HCT116 (cell line): ENCODE data around the gene GRIA1. TPM values are rescaled to one million over a fixed set of nuclear protein-coding genes. Genes with fewer than 3 reads are reported as not detected.

Experiments used
- ATAC-seq: fragments of 200-7000 bp; cut with Tn5 transposase; 2 replicates; pipeline ENCODE4 v1.9.1; 2020; ENCODE audit warnings: mild to moderate bottlenecking, moderate library complexity
- BruUV-seq: library from RNA; stranded (reverse); fragments of 400-500 nt; replicated peaks from 2 replicates; lab custom pipeline; 2021; lab: Mats Ljungman, UMichigan
- CTCF ChIA-PET: fragments of 300-600 bp; sonication (Branson Sonifier 250); formaldehyde crosslinking; loops from one replicate; lab custom pipeline; 2021; ENCODE audit warnings: antibody characterized with exemption; lab: Charles Lee
- POLR2A ChIA-PET: fragments of 300-600, 350-600 bp; sonication (Branson Sonifier 250); formaldehyde crosslinking; loops from one replicate; lab custom pipeline; 2021; ENCODE audit warnings: antibody characterized with exemption; lab: Charles Lee
- RAD21 ChIA-PET, 2 experiments: fragments of 300-600 bp; sonication (Branson Sonifier 250); formaldehyde crosslinking; loops; one replicate each; lab custom pipeline; 2023; ENCODE audit warnings: low total read pairs in 2 of 2; ENCODE audit not compliant: uncharacterized antibody in 2 of 2, unreplicated experiment in 2 of 2, low non-redundant PET in 1 of 2; lab: Charles Lee
- DNase-seq: peaks from one replicate; pipeline ENCODE4 v3.0.0-alpha.2; 2010; ENCODE audit warnings: low read depth, low spot score
- H2AFZ ChIP-seq: fragments of 200-600 bp; shearing (Covaris generic), sonication (generic); 2 replicates; pipeline ENCODE4 v1.6.1; 2017; ENCODE audit warnings: low read depth, mixed run types, mixed read lengths, antibody characterized with exemption, low read length; ENCODE audit not compliant: poor library complexity, severe bottlenecking
- H3K27ac ChIP-seq: 2 replicates; pipeline ENCODE4 v1.5.1; 2012; ENCODE audit warnings: low read depth, low read length
- H3K27me3 ChIP-seq: fragments of 200-600 bp; sonication (generic); 2 replicates; pipeline ENCODE4 v1.6.1; 2016; ENCODE audit warnings: mixed run types, low read length, mixed read lengths; ENCODE audit not compliant: insufficient read depth
- H3K36me3 ChIP-seq, 2 experiments: fragments of 200-500 bp in 1 of 2; fragments of 200-600 bp in 1 of 2; sonication (Bioruptor generic) in 1 of 2; sonication (generic) in 1 of 2; 2 replicates each; pipeline versions ENCODE4 v1.5.1 to v1.6.1; 2014 to 2016; ENCODE audit warnings: low read length in 2 of 2, inconsistent platforms in 1 of 2, mixed read lengths in 1 of 2, mixed run types in 1 of 2; ENCODE audit not compliant: insufficient read depth in 2 of 2, control insufficient read depth in 1 of 2
- H3K4me1 ChIP-seq, 2 experiments: fragments of 200-600 bp in 1 of 2; sonication (generic) in 1 of 2; 2 replicates each; pipeline versions ENCODE4 v1.5.1 to v1.6.1; 2012 to 2017; ENCODE audit warnings: low read length in 2 of 2, inconsistent platforms in 1 of 2, mild to moderate bottlenecking in 1 of 2, mixed read lengths in 1 of 2, mixed run types in 1 of 2, moderate library complexity in 1 of 2; ENCODE audit not compliant: insufficient read depth in 2 of 2, control insufficient read depth in 1 of 2
- H3K4me2 ChIP-seq: fragments of 200-600 bp; sonication (generic); 2 replicates; pipeline ENCODE4 v1.6.1; 2017; ENCODE audit warnings: mixed run types, low read length, mixed read lengths
- H3K4me3 ChIP-seq, 2 experiments: fragments of 200-600 bp in 1 of 2; sonication (generic) in 1 of 2; replicated peaks in 1 of 2; 2 replicates each; pipeline ENCODE4 v1.5.1; 2011 to 2016; ENCODE audit warnings: low read length in 2 of 2, control low read depth in 1 of 2, low read depth in 1 of 2, mild to moderate bottlenecking in 1 of 2, mixed read lengths in 1 of 2, mixed run types in 1 of 2
- H3K79me2 ChIP-seq: fragments of 200-600 bp; sonication (generic); 2 replicates; pipeline ENCODE4 v1.6.1; 2017; ENCODE audit warnings: mild to moderate bottlenecking, mixed run types, low read length, moderate library complexity, mixed read lengths; ENCODE audit not compliant: insufficient read depth
- H3K9ac ChIP-seq: fragments of 200-600 bp; sonication (generic); 2 replicates; pipeline ENCODE4 v1.6.1; 2016; ENCODE audit warnings: low read length, mixed read lengths
- H3K9me2 ChIP-seq: fragments of 200-600 bp; sonication (generic), shearing (Covaris generic); 2 replicates; pipeline ENCODE4 v1.6.1; 2017; ENCODE audit warnings: mixed run types, mild to moderate bottlenecking, moderate library complexity; ENCODE audit not compliant: insufficient read depth
- H3K9me3 ChIP-seq, 2 experiments: fragments of 200-500 bp in 1 of 2; fragments of 200-600 bp in 1 of 2; sonication (Bioruptor generic) in 1 of 2; sonication (generic) in 1 of 2; 2 replicates each; pipeline ENCODE4 v1.6.1; 2014 to 2017; ENCODE audit warnings: low read length in 2 of 2, mixed read lengths in 2 of 2, inconsistent platforms in 1 of 2, low read depth in 1 of 2, mild to moderate bottlenecking in 1 of 2, mixed run types in 1 of 2, moderate library complexity in 1 of 2; ENCODE audit not compliant: control insufficient read depth in 1 of 2, insufficient read depth in 1 of 2
- H4K20me1 ChIP-seq: fragments of 200-600 bp; sonication (generic), shearing (Covaris generic); 2 replicates; pipeline ENCODE4 v1.6.1; 2017; ENCODE audit warnings: mixed run types, mild to moderate bottlenecking, moderate library complexity; ENCODE audit not compliant: insufficient read depth
- EZH2phosphoT487 ChIP-seq: fragments of 200-600 bp; IDR thresholded peaks from 2 replicates; pipeline ENCODE4 v1.6.1; 2018; ENCODE audit warnings: antibody characterized with exemption, borderline replicate concordance
- POLR2A ChIP-seq: IDR thresholded peaks from 2 replicates; pipeline ENCODE4 v1.7.0; 2011; ENCODE audit warnings: borderline replicate concordance; ENCODE audit not compliant: insufficient read depth, insufficient read length; ENCODE audit errors: extremely low read depth
- POLR2AphosphoS5 ChIP-seq: IDR thresholded peaks from 2 replicates; pipeline ENCODE4 v1.6.1; 2011; ENCODE audit warnings: mild to moderate bottlenecking, low read depth, low read length, moderate library complexity
- REST ChIP-seq: IDR thresholded peaks from 2 replicates; pipeline ENCODE4 v1.6.1; 2012; ENCODE audit warnings: low read depth
- SIN3A ChIP-seq: IDR thresholded peaks from 2 replicates; pipeline ENCODE4 v1.6.1; 2012; ENCODE audit warnings: low read depth
- SP1 ChIP-seq: IDR thresholded peaks from 2 replicates; pipeline ENCODE4 v1.6.1; 2012; ENCODE audit warnings: low read depth
- SRF ChIP-seq: IDR thresholded peaks from 2 replicates; pipeline ENCODE4 v1.6.1; 2012; ENCODE audit warnings: low read depth
- YY1 ChIP-seq: IDR thresholded peaks from 2 replicates; pipeline ENCODE4 v1.6.1; 2011; ENCODE audit warnings: low read length, low read depth, moderate library complexity, mild to moderate bottlenecking; ENCODE audit not compliant: insufficient replicate concordance; ENCODE audit errors: extremely low read depth
- ZNF274 ChIP-seq: fragments of 200-500 bp; sonication (Bioruptor generic); IDR thresholded peaks from 2 replicates; pipeline ENCODE4 v1.6.1; 2014; ENCODE audit warnings: mild to moderate bottlenecking, low read depth, low read length, inconsistent platforms
- intact Hi-C: fragments of 100-400 bp; cut with micrococcal nuclease; formaldehyde crosslinking; loops from 2 replicates; pipeline ENCODE4 v1.10.0; 2022
- total RNA-seq: library from RNA; stranded (reverse); gene quantifications from one replicate; pipeline ENCODE4 v1.2.1, GENCODE V29; 2021; ENCODE audit not compliant: unreplicated experiment
- TF ChIP-seq, protein P1 (sequence below), 3 experiments: fragments of 200-600 bp in 1 of 3; sonication (generic) in 1 of 3; IDR thresholded peaks in 2 of 3; conservative IDR thresholded peaks in 1 of 3; 2 replicates each; pipeline ENCODE4 v1.5.1; 2012 to 2017; ENCODE audit warnings: low read depth in 2 of 3, low read length in 2 of 3, antibody characterized with exemption in 1 of 3, borderline replicate concordance in 1 of 3, control low read depth in 1 of 3, mild to moderate bottlenecking in 1 of 3, mixed read lengths in 1 of 3, mixed run types in 1 of 3, moderate library complexity in 1 of 3; ENCODE audit not compliant: insufficient read depth in 1 of 3

GRIA1 gene
- total RNA-seq, 1 experiment from 2014 or later = not detected

GRCh38 chr5:153483482-153483881, 7.0 kb upstream of the GRIA1 start:
- no peak for TF ChIP-seq REST
- TF ChIP-seq ZNF274 = no peak
- TF ChIP-seq EZH2phosphoT487 = no peak
- no peak for TF ChIP-seq YY1
- no peak for TF ChIP-seq SRF
- Histone ChIP-seq H4K20me1 (no peaks in the 10 kb centered on the region), H3K9me2 (no peaks in the 10 kb centered on the region), H3K79me2 (no peaks in the 10 kb centered on the region), H2AFZ (no peak overlapping the region), H3K27ac (no peak overlapping the region), H3K4me3 (no peak overlapping the region), H3K4me2 (no peak overlapping the region), H3K9ac (no peak overlapping the region), H3K36me3 (no peaks in the 10 kb centered on the region), H3K4me1 (no peaks in the 10 kb centered on the region), H3K9me3 (no peaks in the 10 kb centered on the region), H3K27me3 (peaks cover 16% of the 10 kb centered on the region)
- intact Hi-C loops = no loop called here
- ChIA-PET POLR2A (no interaction called here), CTCF (no interaction called here), RAD21 (no interaction called here)
- DNase-seq (no peak), ATAC-seq (no peak)
- no TSS peak for BruUV-seq

DNA sequence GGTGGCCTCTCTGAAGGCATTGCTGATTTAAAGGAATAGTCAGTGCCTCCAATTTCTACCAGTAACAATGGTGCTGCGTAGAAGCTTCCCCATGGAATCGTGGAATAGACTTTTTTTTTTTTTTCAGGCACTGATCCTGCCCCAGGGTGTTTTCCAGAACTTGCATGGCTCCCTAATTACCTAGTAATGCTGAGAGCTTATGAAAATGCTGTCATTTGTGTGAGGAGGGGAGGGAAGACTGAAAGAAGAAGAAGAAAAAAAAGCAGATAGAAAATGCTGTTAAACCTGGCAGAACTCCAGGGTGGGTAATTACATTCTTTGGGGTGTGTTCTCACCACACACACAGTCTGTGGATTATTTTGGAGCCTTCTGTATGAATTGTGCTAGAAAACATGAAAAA, 4.8 kb upstream of the GRIA1 start:
- no peaks in the 10 kb centered on the region for H3K36me3 ChIP-seq
- no peaks in the 10 kb centered on the region for H3K79me2 ChIP-seq
- no peak overlapping the region for H3K27ac ChIP-seq
- H3K4me2 ChIP-seq = no peak overlapping the region
- no peaks in the 10 kb centered on the region for H3K9me3 ChIP-seq
- ChIA-PET CTCF (no interaction called here), POLR2A (no interaction called here), RAD21 (no interaction called here)
- H3K9me2 ChIP-seq = no peaks in the 10 kb centered on the region
- ATAC-seq (no peak), DNase-seq (no peak)
- H3K4me1 ChIP-seq = no peaks in the 10 kb centered on the region
- intact Hi-C loops = no loop called here
- H3K27me3 ChIP-seq = peaks cover 37% of the 10 kb centered on the region
- H3K9ac ChIP-seq = no peak overlapping the region
- H3K4me3 ChIP-seq = no peak overlapping the region
- H4K20me1 ChIP-seq = no peaks in the 10 kb centered on the region
- BruUV-seq = no TSS peak
- H2AFZ ChIP-seq = no peak overlapping the region
- TF ChIP-seq YY1 (no peak), SRF (no peak), POLR2AphosphoS5 (no peak), SP1 (no peak), SIN3A (no peak), REST (no peak), ZNF274 (no peak), POLR2A (no peak)
- TF ChIP-seq, protein P1, sequence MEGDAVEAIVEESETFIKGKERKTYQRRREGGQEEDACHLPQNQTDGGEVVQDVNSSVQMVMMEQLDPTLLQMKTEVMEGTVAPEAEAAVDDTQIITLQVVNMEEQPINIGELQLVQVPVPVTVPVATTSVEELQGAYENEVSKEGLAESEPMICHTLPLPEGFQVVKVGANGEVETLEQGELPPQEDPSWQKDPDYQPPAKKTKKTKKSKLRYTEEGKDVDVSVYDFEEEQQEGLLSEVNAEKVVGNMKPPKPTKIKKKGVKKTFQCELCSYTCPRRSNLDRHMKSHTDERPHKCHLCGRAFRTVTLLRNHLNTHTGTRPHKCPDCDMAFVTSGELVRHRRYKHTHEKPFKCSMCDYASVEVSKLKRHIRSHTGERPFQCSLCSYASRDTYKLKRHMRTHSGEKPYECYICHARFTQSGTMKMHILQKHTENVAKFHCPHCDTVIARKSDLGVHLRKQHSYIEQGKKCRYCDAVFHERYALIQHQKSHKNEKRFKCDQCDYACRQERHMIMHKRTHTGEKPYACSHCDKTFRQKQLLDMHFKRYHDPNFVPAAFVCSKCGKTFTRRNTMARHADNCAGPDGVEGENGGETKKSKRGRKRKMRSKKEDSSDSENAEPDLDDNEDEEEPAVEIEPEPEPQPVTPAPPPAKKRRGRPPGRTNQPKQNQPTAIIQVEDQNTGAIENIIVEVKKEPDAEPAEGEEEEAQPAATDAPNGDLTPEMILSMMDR (IDR thresholded peaks at IDR 0.05 in 2 of 3, conservative IDR thresholded peaks at IDR 0.05 in 1 of 3; ENCODE audit: borderline replicate concordance in 1 of 3, insufficient read depth in 1 of 3, low read depth in 2 of 3, low read length in 2 of 3) = no peak
